Epithelial cell of esophagus (primary cell): Measurements from ENCODE around the gene FAM174C.

Source experiments
- DNase-seq: peaks from one replicate; pipeline ENCODE4 v3.0.0; 2010; ENCODE audit warnings: low read depth
- H3K4me3 ChIP-seq: 2 replicates; pipeline ENCODE4 v1.5.1; 2011; ENCODE audit warnings: mild to moderate bottlenecking, low read length, control low read depth
- CTCF ChIP-seq: IDR thresholded peaks from 2 replicates; pipeline ENCODE4 v1.5.1; 2011; ENCODE audit warnings: low read depth, mild to moderate bottlenecking, low read length, control low read depth, inconsistent platforms; ENCODE audit not compliant: insufficient read depth; ENCODE audit errors: missing control alignments

FAM174C gene

DNA sequence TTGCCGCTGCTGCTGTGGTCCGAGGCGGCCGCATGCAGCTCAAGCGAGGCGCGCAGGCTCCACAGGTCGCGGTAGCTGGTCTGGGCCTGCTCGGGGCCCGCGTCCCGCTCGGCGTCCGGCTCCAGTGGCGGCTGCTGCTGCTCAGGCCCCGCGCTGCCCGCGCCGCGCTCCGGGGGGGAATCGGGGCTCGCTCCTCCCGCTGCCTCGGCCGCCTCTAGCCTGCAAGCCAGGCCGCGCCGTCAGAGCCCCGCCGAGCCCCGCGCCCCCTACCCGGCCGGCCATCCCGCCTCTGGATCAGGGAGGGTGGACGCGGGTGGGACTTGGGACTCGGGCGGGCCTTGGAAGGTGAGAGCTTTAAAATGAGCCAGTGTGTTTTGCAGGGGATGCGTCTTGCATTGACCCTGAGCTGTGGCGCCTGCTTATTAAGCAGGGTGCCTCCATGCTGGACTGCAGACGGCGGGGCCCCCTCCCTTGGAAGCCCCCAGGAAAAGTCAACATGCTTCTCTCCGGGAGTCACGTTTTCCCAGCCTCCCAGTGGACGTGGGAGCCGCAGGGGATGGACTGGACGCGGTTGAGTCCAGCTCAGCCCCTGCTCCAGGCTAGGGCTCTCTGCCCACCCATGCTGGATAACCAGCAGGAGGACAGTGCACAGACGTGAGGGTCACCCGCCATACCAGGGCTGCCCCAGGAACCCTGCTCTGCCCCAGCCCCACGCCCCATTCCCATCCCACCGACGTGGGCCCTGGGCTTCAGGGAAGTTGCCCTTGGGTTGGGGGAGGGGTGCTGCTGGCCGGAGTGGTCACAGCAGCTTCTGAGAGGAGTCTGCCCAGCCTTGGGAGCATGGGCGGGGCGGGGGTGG lies 45.2 kb upstream of the FAM174C start:
- H3K4me3 ChIP-seq: no peak overlapping the region
- TF ChIP-seq CTCF: no peak
- no peak for DNase-seq

DNA sequence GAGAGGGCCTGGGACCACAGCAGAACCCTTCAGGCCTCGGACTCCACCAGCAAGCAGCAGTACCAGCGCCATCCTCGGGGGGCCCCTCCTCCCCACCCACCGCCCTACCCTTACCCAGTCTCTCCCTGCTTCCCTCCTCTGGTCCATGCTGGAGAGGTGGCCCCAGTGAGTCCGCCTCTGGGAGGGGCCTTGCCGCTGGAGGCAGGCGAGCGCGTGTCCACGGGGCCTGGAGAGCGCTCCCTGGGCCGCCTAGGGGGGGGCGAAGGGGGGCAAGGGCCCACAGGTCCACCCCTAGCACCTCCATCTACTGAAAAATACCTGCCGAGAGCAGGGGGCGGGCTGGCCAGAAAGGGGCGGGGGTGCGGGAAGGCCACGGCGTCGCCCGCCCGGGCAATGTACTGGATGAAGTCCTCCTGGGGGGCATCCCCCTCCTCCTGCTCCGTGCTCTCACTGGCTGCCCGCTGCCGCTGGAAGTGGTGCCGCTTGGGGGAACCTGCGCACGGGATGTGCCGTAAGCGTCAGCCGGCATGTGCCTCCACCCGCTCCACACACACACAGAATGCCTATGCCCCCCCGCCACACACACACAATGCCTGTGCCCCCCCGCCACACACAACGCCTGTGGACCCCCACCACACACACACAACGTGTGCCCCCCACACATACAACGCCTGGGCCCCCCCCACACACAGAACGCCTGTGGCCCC lies 44.4 kb upstream of the FAM174C start:
- no peak overlapping the region for H3K4me3 ChIP-seq
- DNase-seq: no peak
- no peak for TF ChIP-seq CTCF

GRCh38 chr19:1231729-1232637 lies 43.3 kb upstream of the FAM174C start:
- no peak for DNase-seq
- no peak for TF ChIP-seq CTCF
- H3K4me3 ChIP-seq: no peak overlapping the region

GRCh38 chr19:1232652-1233072 lies 42.7 kb upstream of the FAM174C start:
- H3K4me3 ChIP-seq: no peak overlapping the region
- TF ChIP-seq CTCF: no peak
- DNase-seq: peak; percentile 50

- no peak overlapping the region for H3K4me3 ChIP-seq
- TF ChIP-seq CTCF: no peak
- DNase-seq: no peak
Measured at GRCh38 chr19:1233115-1233667, 42.1 kb upstream of the FAM174C start.
